Tibial nerve (tissue), 4 donors: Measurements from ENCODE around the gene SH3BP1. TPM values are rescaled to one million over a fixed set of nuclear protein-coding genes. Genes with fewer than 3 reads are reported as not detected.

ENCODE experiments used
- DNase-seq, 2 donors: peaks; one replicate each; pipeline ENCODE4 v3.0.0-alpha.2; 2019; ENCODE audit warnings: low spot score in 2 of 2
- H3K27ac ChIP-seq, 4 donors: fragments of 200-600 bp; sonication (generic) in 3 of 4; one replicate each; pipeline ENCODE4 v1.5.1; 2017 to 2019; ENCODE audit warnings: mild to moderate bottlenecking in 1 of 4
- H3K27me3 ChIP-seq, 2 donors: fragments of 200-600 bp; sonication (generic) in 1 of 2; one replicate each; pipeline versions ENCODE4 v1.5.1 to v1.6.0; 2017 to 2019
- H3K36me3 ChIP-seq, 3 donors: fragments of 200-600 bp; sonication (generic); one replicate each; pipeline ENCODE4 v1.5.1; 2018 to 2019
- H3K4me1 ChIP-seq, 4 donors: fragments of 200-600 bp; sonication (generic) in 3 of 4; one replicate each; pipeline ENCODE4 v1.5.1; 2017 to 2019
- H3K4me3 ChIP-seq, 4 donors: fragments of 200-600 bp; sonication (generic) in 3 of 4; one replicate each; pipeline ENCODE4 v1.5.1; 2017 to 2019; ENCODE audit warnings: mild to moderate bottlenecking in 1 of 4, moderate library complexity in 1 of 4
- H3K9me3 ChIP-seq, 4 donors: fragments of 200-600 bp; sonication (generic) in 3 of 4; one replicate each; pipeline ENCODE4 v1.5.1; 2017 to 2019
- CTCF ChIP-seq, 5 experiments: fragments of 200-600 bp in 3 of 5; fragments of 450-650 bp in 2 of 5; sonication (generic) in 3 of 5; IDR thresholded peaks; one replicate each; pipeline ENCODE4 v1.5.1; 2016 to 2019; ENCODE audit warnings: antibody characterized with exemption in 5 of 5, mild to moderate bottlenecking in 3 of 5, moderate library complexity in 2 of 5
- EP300 ChIP-seq, 2 donors: sonication (generic); formaldehyde crosslinking; IDR thresholded peaks; one replicate each; pipeline ENCODE4 v1.6.1; 2017; ENCODE audit warnings: antibody characterized with exemption in 2 of 2, mild to moderate bottlenecking in 1 of 2
- POLR2A ChIP-seq, 2 donors: fragments of 450-650 bp; IDR thresholded peaks; one replicate each; pipeline ENCODE4 v1.6.1; 2017; ENCODE audit warnings: antibody characterized with exemption in 2 of 2, mild to moderate bottlenecking in 2 of 2, moderate library complexity in 2 of 2
- WGBS, 2 donors: methylation state at CpG; one replicate each; pipeline ENCODE4 v1.1.5; 2018; 5-methylcytosine and 5-hydroxymethylcytosine counted together
- total RNA-seq, 4 donors: library from RNA; depleted of rRNA; stranded (reverse); fragments of >200 nt; gene quantifications; one replicate each; pipeline ENCODE4 v1.1.0, GENCODE V29; 2016

SH3BP1 gene
- total RNA-seq, 4 donors from 2014 or later: 7.5 to 19.8 (median 13.9) TPM

- H3K36me3 ChIP-seq: no peaks in the 10 kb centered on the region
- H3K4me1 ChIP-seq: peaks cover 0 to 60% (median 26%) of the 10 kb centered on the region in 4 donors
- no peaks in the 10 kb centered on the region for H3K27me3 ChIP-seq
- 5 to 8% methylated on average over 26 to 28 of the region's 68 CpGs for WGBS, 2 donors
- peak overlapping the region; percentile 38 to 83 (median 58) for H3K4me3 ChIP-seq
- H3K27ac ChIP-seq: peak overlapping the region in 3 of 4 donors; percentile 85 to 90 (median 86)
- no peak for TF ChIP-seq EP300 (IDR thresholded peaks at IDR 0.05)
- DNase-seq: no peak
- no peaks in the 10 kb centered on the region for H3K9me3 ChIP-seq
These were observed 19.8 kb downstream of the SH3BP1 start for GRCh38 chr22:37659066-37659896.

GRCh38 chr22:37659897-37660708, 20.6 kb downstream of the SH3BP1 start:
- Histone ChIP-seq H3K4me1 (peaks cover 0 to 66% (median 27%) of the 10 kb centered on the region in 4 donors), H3K4me3 (peak overlapping the region; percentile 38 to 83 (median 58)), H3K36me3 (no peaks in the 10 kb centered on the region), H3K9me3 (no peaks in the 10 kb centered on the region), H3K27ac (peak overlapping the region; percentile 47 to 90 (median 86)), H3K27me3 (no peaks in the 10 kb centered on the region)
- no peak for DNase-seq
- TF ChIP-seq POLR2A (IDR thresholded peaks at IDR 0.05) (no peak), EP300 (IDR thresholded peaks at IDR 0.05) (no peak), CTCF (IDR thresholded peaks at IDR 0.05) (no peak)
- 63 to 68% methylated on average over 14 of the region's 14 CpGs for WGBS, 2 donors

- Histone ChIP-seq H3K9me3 (no peaks in the 10 kb centered on the region), H3K27me3 (no peaks in the 10 kb centered on the region), H3K27ac (peak overlapping the region; percentile 47 to 90 (median 86)), H3K4me1 (peaks cover 0 to 66% (median 28%) of the 10 kb centered on the region in 4 donors), H3K36me3 (peaks cover 0 to 3% (median 0%) of the 10 kb centered on the region in 3 donors), H3K4me3 (no peak overlapping the region)
- no peak for TF ChIP-seq POLR2A (IDR thresholded peaks at IDR 0.05)
- no peak for TF ChIP-seq EP300 (IDR thresholded peaks at IDR 0.05)
- no peak for TF ChIP-seq CTCF (IDR thresholded peaks at IDR 0.05)
- DNase-seq: no peak
- WGBS, 2 donors: 56 to 64% methylated on average over 2 of the region's 2 CpGs
These were observed 21.2 kb downstream of the SH3BP1 start for GRCh38 chr22:37660709-37661045.

- DNase-seq: no peak
- Histone ChIP-seq H3K9me3 (no peaks in the 10 kb centered on the region), H3K27me3 (no peaks in the 10 kb centered on the region)
These were observed 21.9 kb downstream of the SH3BP1 start for GRCh38 chr22:37661160-37661924.

More at GRCh38 chr22:37661160-37661924, 21.9 kb downstream of the SH3BP1 start:
- peak overlapping the region; percentile 47 to 90 (median 86) for H3K27ac ChIP-seq
- peaks cover 0 to 9% (median 0%) of the 10 kb centered on the region in 3 donors for H3K36me3 ChIP-seq
- TF ChIP-seq POLR2A (IDR thresholded peaks at IDR 0.05) (peak in 1 of 2 donors; percentile 42), EP300 (IDR thresholded peaks at IDR 0.05) (peak in 1 of 2 donors; percentile 27), CTCF (IDR thresholded peaks at IDR 0.05) (peak; percentile 34 to 73 (median 50))
- 20 to 22% methylated on average over 12 of the region's 12 CpGs for WGBS, 2 donors
- H3K4me1 ChIP-seq: peaks cover 0 to 72% (median 29%) of the 10 kb centered on the region in 4 donors
- H3K4me3 ChIP-seq: no peak overlapping the region
